Kidney epithelial cell (primary cell): ENCODE data around the gene CCDC178. TPM values are rescaled to one million over a fixed set of nuclear protein-coding genes. Genes with fewer than 3 reads are reported as not detected.

Experiments used
- DNase-seq: peaks from one replicate; pipeline ENCODE4 v3.0.0-alpha.2; 2010; ENCODE audit warnings: low read depth
- H3K27me3 ChIP-seq: 2 replicates; pipeline ENCODE4 v1.6.0; 2011; ENCODE audit warnings: low read length; ENCODE audit not compliant: control insufficient read depth, insufficient read depth
- H3K36me3 ChIP-seq: 2 replicates; pipeline ENCODE4 v1.5.1; 2011; ENCODE audit warnings: low read length; ENCODE audit not compliant: control insufficient read depth, insufficient read depth
- H3K4me3 ChIP-seq: 2 replicates; pipeline ENCODE4 v1.5.1; 2011; ENCODE audit warnings: low read depth, mild to moderate bottlenecking, control low read depth, low read length
- total RNA-seq: library from RNA; depleted of rRNA; stranded (reverse); fragments of >200 nt; gene quantifications from 2 replicates; pipeline ENCODE4 v1.2.3, GENCODE V29; 2015
- TF ChIP-seq, protein P1 (sequence below): IDR thresholded peaks from 2 replicates; pipeline ENCODE4 v1.5.1; 2011; ENCODE audit warnings: mild to moderate bottlenecking, moderate library complexity, low read length, control low read depth, inconsistent platforms; ENCODE audit not compliant: insufficient read depth, poor library complexity, severe bottlenecking

CCDC178 gene
- total RNA-seq, 1 donor from 2014 or later = 0.08 TPM

DNA sequence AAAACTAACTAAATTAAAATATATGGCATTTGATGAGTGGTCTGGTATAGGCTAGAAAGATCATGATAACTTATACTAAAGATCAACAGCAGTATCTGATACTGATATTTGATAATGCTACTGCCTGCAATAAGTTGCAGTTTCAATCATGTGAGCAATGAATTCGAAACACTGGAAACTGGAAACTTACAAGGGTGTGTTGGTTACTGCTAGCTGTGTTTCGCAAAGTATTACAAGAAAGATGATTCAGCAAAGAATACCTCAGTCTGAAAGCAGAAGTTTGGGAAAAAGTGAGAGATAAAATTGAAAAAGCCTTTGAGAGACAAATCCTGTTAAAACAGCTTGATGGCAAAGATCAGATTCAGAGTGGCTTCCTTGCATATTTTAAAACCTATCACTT, 294.5 kb downstream of the CCDC178 start:
- DNase-seq = no peak
- Histone ChIP-seq H3K4me3 (no peak overlapping the region), H3K36me3 (no peaks in the 10 kb centered on the region), H3K27me3 (no peaks in the 10 kb centered on the region)
- TF ChIP-seq, protein P1, sequence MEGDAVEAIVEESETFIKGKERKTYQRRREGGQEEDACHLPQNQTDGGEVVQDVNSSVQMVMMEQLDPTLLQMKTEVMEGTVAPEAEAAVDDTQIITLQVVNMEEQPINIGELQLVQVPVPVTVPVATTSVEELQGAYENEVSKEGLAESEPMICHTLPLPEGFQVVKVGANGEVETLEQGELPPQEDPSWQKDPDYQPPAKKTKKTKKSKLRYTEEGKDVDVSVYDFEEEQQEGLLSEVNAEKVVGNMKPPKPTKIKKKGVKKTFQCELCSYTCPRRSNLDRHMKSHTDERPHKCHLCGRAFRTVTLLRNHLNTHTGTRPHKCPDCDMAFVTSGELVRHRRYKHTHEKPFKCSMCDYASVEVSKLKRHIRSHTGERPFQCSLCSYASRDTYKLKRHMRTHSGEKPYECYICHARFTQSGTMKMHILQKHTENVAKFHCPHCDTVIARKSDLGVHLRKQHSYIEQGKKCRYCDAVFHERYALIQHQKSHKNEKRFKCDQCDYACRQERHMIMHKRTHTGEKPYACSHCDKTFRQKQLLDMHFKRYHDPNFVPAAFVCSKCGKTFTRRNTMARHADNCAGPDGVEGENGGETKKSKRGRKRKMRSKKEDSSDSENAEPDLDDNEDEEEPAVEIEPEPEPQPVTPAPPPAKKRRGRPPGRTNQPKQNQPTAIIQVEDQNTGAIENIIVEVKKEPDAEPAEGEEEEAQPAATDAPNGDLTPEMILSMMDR = no peak

DNA sequence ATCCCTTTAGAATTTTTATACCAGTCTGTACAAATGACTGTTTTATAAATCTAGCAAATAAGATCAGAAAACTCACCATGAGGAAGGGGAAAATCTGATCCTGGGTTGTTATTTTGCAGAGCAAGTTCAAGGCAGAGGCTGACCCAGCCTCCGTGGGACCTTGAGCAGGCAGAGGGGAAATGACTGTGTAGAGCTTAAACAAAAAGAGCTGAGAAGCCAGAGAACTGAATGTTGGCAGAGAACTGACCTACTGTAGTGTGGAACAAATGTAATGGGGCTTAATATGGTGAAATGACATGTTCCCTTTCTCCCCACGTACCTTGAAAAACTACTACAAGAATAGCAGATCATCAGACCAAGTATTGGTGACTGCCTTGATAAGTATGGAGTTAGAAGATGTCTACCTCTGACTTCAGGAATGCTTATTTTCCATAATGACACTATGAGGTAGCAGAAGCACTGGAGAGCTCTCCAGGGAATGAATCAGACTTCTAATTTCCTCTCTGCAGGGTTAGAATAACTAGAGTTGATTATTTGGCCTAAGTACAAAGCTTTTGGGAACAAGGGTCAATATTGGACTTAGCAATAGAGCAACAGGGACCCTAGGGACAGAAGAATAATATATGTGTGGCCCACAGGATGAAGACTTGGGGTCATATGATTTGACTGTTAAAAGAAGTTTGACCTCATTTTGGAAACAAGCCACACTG, 304.4 kb downstream of the CCDC178 start:
- Histone ChIP-seq H3K27me3 (no peaks in the 10 kb centered on the region), H3K36me3 (no peaks in the 10 kb centered on the region), H3K4me3 (no peak overlapping the region)
- TF ChIP-seq, protein P1 = no peak
- DNase-seq = no peak

DNA sequence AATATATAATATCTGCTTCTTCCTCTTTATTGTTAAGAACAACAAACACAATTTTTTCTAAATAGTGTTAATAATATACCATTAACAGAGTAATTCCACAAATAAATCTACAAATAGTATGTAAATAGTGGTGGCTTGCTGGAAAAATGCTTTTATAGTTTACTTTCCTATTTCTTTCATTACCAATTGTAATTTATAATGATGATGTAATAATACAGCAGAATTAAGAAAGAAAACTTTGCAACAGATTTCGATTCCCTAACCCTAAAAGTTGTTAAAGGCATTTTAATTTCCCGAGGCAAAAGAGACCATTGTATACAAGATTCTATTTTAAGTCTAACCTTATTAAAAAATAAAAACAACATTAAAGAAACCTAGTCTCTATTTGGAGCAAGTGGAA, 307.9 kb downstream of the CCDC178 start:
- TF ChIP-seq, protein P1 = no peak
- DNase-seq = no peak
- no peaks in the 10 kb centered on the region for H3K36me3 ChIP-seq
- H3K27me3 ChIP-seq = no peaks in the 10 kb centered on the region
- H3K4me3 ChIP-seq = no peak overlapping the region

DNA sequence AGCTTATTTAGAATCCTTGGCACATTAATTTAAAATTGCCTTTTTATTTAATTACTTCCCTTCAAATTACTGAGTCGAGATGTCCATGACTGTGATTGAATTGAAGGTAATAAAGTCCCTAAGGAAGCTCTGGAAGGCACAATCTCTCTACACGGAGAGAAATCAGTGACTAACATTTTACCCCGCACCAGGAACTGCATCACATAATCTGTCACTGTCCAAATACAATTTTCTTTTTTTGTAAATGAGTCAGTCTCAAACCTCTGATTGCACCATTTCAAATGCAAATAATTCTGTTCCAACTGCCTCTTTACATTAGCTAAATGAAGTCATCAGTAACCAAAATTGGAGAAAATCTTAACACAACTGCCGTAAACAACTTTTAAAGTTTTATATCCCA, 311.9 kb downstream of the CCDC178 start:
- DNase-seq = no peak

DNA sequence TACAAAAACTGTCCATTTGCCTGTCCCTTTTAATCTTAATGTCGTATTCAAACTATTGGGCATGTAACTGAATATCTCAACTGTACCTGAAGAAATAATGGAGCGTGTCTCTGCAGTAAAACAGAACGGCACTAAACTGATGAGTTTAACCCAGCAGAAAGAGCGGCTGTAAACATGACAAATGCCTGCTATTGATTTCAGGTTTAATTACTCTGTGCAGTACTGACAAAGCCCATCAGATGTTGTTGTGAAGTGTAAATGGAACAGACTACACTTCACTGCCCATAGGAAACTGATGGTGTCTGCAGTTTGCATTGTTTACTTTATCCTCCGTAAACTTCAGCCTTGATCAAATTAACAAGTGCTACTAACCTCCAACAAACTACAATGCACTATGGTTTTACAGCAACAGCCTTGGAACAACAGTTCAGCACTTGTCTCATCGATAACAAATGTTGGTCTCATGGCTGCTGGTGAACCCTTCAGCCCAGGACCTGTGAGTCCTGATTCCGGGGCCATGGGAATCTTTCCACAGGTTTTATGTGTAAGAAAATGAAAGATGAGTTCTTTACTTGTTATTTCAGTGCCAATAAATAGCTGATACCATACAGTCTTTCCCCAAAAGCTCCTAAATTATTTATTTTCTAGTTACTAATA, 316.5 kb downstream of the CCDC178 start:
- Histone ChIP-seq H3K4me3 (no peak overlapping the region), H3K36me3 (no peaks in the 10 kb centered on the region), H3K27me3 (no peaks in the 10 kb centered on the region)
- DNase-seq = no peak
- TF ChIP-seq, protein P1 = no peak

More for the DNA sequence above, 311.9 kb downstream of the CCDC178 start:
- no peaks in the 10 kb centered on the region for H3K36me3 ChIP-seq
- H3K4me3 ChIP-seq = no peak overlapping the region
- H3K27me3 ChIP-seq = no peaks in the 10 kb centered on the region
- TF ChIP-seq, protein P1 = no peak

DNA sequence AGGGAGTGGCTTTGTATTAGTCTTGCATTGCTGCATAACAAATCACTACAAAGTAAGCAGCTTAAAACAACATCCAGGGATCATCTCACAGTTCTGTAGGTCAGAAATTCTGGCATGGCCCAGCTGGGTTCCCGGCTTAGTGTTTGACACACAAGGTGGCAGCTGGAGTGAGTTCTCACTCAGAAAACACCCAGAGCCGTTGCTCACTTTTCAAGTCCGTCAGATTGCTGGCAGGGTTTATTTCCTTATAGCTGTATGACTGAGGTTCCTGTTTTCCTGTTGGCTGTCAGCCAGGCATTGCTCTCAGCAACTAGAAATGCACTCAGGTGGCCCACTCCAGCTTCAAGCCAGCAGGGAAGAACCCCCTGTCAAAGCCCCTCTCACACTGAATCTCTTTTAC, 324.1 kb downstream of the CCDC178 start:
- peak; percentile 28 for DNase-seq
- no peak overlapping the region for H3K4me3 ChIP-seq
- no peaks in the 10 kb centered on the region for H3K27me3 ChIP-seq
- no peaks in the 10 kb centered on the region for H3K36me3 ChIP-seq
- TF ChIP-seq, protein P1 = no peak
